Body of pancreas (tissue), 4 donors: Measurements from ENCODE around the gene HNRNPUL2. TPM values are rescaled to one million over a fixed set of nuclear protein-coding genes. Genes with fewer than 3 reads are reported as not detected.
"Not testable (repeated sequence)": the region's sequence is repeated elsewhere in the genome, so short reads cannot be mapped to it uniquely, and the experiment has no call there.

ENCODE experiments used
- ATAC-seq: fragments of 150-250 bp; one replicate; pipeline ENCODE4 v1.9.1; 2016
- DNase-seq, 4 donors: peaks; one replicate each; pipeline ENCODE4 v3.0.0-alpha.2; 2019
- H3K27ac ChIP-seq, 4 donors: fragments of 200-600 bp; sonication (generic); 1 replicate in 3 of 4; 2 replicates in 1 of 4; pipeline versions ENCODE4 v1.5.1 to v1.6.1; 2016 to 2019; ENCODE audit warnings: mild to moderate bottlenecking in 1 of 4, mixed read lengths in 1 of 4, moderate library complexity in 1 of 4
- H3K27me3 ChIP-seq, 2 donors: fragments of 200-600 bp; sonication (generic); one replicate each; pipeline ENCODE4 v1.6.0; 2016; ENCODE audit warnings: mild to moderate bottlenecking in 1 of 2
- H3K36me3 ChIP-seq, 2 donors: fragments of 200-600 bp; sonication (generic); replicated peaks in 1 of 2; 2 replicates each; pipeline ENCODE4 v1.5.1; 2016; ENCODE audit warnings: low read depth in 2 of 2; ENCODE audit not compliant: insufficient read depth in 1 of 2
- H3K4me1 ChIP-seq: fragments of 200-600 bp; sonication (generic); one replicate; pipeline ENCODE4 v1.6.0; 2016
- H3K4me3 ChIP-seq, 2 donors: fragments of 200-600 bp; sonication (generic); 1 replicate in 1 of 2; 2 replicates in 1 of 2; pipeline ENCODE4 v1.5.1; 2016 to 2019
- H3K9me3 ChIP-seq, 3 donors: fragments of 200-600 bp; sonication (generic); 1 replicate in 2 of 3; 2 replicates in 1 of 3; pipeline ENCODE4 v1.5.1; 2016
- POLR2A ChIP-seq, 3 donors: fragments of 450-650 bp; IDR thresholded peaks; one replicate each; pipeline ENCODE4 v1.6.1; 2016; ENCODE audit warnings: antibody characterized with exemption in 3 of 3, mild to moderate bottlenecking in 2 of 3
- WGBS, 2 donors: methylation state at CpG; one replicate each; pipeline ENCODE4 v1.1.5; 2017; 5-methylcytosine and 5-hydroxymethylcytosine counted together
- intact Hi-C: fragments of 100-400 bp; cut with DNase I; formaldehyde crosslinking; loops from one replicate; pipeline ENCODE4 v1.15.1; 2023
- total RNA-seq, 2 donors: library from RNA; depleted of rRNA; stranded (reverse); fragments of >200 nt; gene quantifications; one replicate each; pipeline ENCODE4 v1.1.0, GENCODE V29; 2016
- TF ChIP-seq, protein P1 (sequence below), 7 experiments: fragments of 450-650 bp in 4 of 7; fragments of 200-600 bp in 3 of 7; sonication (generic) in 3 of 7; IDR thresholded peaks; one replicate each; pipeline ENCODE4 v1.5.1; 2016 to 2019; ENCODE audit warnings: antibody characterized with exemption in 7 of 7

HNRNPUL2 gene
- total RNA-seq, 2 donors from 2014 or later = 19.1 to 20.5 TPM

DNA sequence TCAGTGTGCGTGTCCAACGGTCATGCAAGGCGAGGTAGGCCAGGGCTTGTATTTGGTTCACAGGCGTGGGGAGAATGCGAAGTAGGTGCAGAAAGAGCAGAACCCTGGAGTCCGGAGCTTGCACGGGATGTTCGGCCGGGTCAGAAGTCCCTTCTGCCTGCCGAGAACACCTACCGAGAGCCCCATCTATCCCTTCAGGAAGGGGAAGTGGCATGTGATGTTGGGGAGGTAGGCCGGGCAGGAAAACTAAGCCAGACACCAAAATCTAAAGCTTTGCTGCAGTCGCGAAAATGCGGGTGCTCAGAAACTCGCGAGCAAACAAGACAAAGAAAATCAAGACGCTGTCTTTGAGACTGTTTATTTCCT, 43.5 kb upstream of the HNRNPUL2 start:
- WGBS, 2 donors = 0 to 1% methylated on average over 18 of the region's 18 CpGs
- DNase-seq (peak; percentile 22 to 31 (median 24)), ATAC-seq (peak; percentile 2)
- Histone ChIP-seq H3K27me3 (no peaks in the 10 kb centered on the region), H3K9me3 (no peaks in the 10 kb centered on the region), H3K4me3 (peak overlapping the region in 1 of 2 donors; percentile 13), H3K27ac (peak overlapping the region; percentile 91 to 98 (median 98)), H3K36me3 (peaks cover 0 to 12% of the 10 kb centered on the region in 2 donors), H3K4me1 (peaks cover 39% of the 10 kb centered on the region)
- intact Hi-C loops = no loop called here
- no peak for TF ChIP-seq POLR2A (IDR thresholded peaks at IDR 0.05)
- TF ChIP-seq, protein P1, sequence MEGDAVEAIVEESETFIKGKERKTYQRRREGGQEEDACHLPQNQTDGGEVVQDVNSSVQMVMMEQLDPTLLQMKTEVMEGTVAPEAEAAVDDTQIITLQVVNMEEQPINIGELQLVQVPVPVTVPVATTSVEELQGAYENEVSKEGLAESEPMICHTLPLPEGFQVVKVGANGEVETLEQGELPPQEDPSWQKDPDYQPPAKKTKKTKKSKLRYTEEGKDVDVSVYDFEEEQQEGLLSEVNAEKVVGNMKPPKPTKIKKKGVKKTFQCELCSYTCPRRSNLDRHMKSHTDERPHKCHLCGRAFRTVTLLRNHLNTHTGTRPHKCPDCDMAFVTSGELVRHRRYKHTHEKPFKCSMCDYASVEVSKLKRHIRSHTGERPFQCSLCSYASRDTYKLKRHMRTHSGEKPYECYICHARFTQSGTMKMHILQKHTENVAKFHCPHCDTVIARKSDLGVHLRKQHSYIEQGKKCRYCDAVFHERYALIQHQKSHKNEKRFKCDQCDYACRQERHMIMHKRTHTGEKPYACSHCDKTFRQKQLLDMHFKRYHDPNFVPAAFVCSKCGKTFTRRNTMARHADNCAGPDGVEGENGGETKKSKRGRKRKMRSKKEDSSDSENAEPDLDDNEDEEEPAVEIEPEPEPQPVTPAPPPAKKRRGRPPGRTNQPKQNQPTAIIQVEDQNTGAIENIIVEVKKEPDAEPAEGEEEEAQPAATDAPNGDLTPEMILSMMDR (IDR thresholded peaks at IDR 0.05) = no peak

- intact Hi-C loops, H3K27me3 ChIP-seq, H3K36me3 ChIP-seq, DNase-seq, ATAC-seq, H3K4me3 ChIP-seq, H3K9me3 ChIP-seq: not testable (repeated sequence)
- Histone ChIP-seq H3K4me1 (peaks cover 10% of the 10 kb centered on the region), H3K27ac (peak overlapping the region in 3 of 4 donors; percentile 50 to 87 (median 77))
- WGBS, 2 donors = 27 to 29% methylated on average over 9 of the region's 9 CpGs
These were observed 33.6 kb upstream of the HNRNPUL2 start for GRCh38 chr11:62760867-62761227.

GRCh38 chr11:62757846-62758788, 30.9 kb upstream of the HNRNPUL2 start:
- ATAC-seq (no peak), DNase-seq (no peak)
- Histone ChIP-seq H3K27me3 (no peaks in the 10 kb centered on the region), H3K36me3 (no peaks in the 10 kb centered on the region), H3K9me3 (no peaks in the 10 kb centered on the region), H3K27ac (no peak overlapping the region), H3K4me1 (peaks cover 21% of the 10 kb centered on the region), H3K4me3 (no peak overlapping the region)
- WGBS, 2 donors = 68 to 70% methylated on average over 9 of the region's 9 CpGs
- no peak for TF ChIP-seq POLR2A (IDR thresholded peaks at IDR 0.05)
- TF ChIP-seq, protein P1 (IDR thresholded peaks at IDR 0.05) = no peak
- intact Hi-C loops = no loop called here

GRCh38 chr11:62755086-62755615, 27.9 kb upstream of the HNRNPUL2 start:
- ATAC-seq (no peak), DNase-seq (no peak)
- Histone ChIP-seq H3K36me3 (no peaks in the 10 kb centered on the region), H3K4me1 (peaks cover 40% of the 10 kb centered on the region), H3K27ac (no peak overlapping the region), H3K9me3 (no peaks in the 10 kb centered on the region), H3K4me3 (no peak overlapping the region), H3K27me3 (no peaks in the 10 kb centered on the region)
- intact Hi-C loops = no loop called here
- WGBS, 2 donors = 72% methylated on average over 9 to 10 of the region's 10 CpGs
- TF ChIP-seq, protein P1 (IDR thresholded peaks at IDR 0.05) = no peak
- no peak for TF ChIP-seq POLR2A (IDR thresholded peaks at IDR 0.05)

- H3K4me3 ChIP-seq = peak within 1 kb of the TSS; percentile 11 to 57
- H3K36me3 ChIP-seq = no peaks in the 10 kb centered on the region
- intact Hi-C loops = no loop called here
- peak; percentile 98 to 99 (median 98) for DNase-seq
- TF ChIP-seq, protein P1 (IDR thresholded peaks at IDR 0.05) = peak in 3 of 7 experiments; percentile 34 to 58 (median 36)
- peak; percentile 40 to 94 (median 83) for TF ChIP-seq POLR2A (IDR thresholded peaks at IDR 0.05)
- ATAC-seq = peak; percentile 96
- 0% methylated on average over 31 to 47 of the region's 47 CpGs for WGBS, 2 donors
- no peaks in the 10 kb centered on the region for H3K9me3 ChIP-seq
- peak within 1 kb of the TSS; percentile 82 to 98 (median 92) for H3K27ac ChIP-seq
- peaks cover 43% of the 10 kb centered on the region for H3K4me1 ChIP-seq
- no peaks in the 10 kb centered on the region for H3K27me3 ChIP-seq
These were observed 26.7 kb upstream of the HNRNPUL2 start, which contains the start of gene ZBTB3 for GRCh38 chr11:62753736-62754603. ZBTB3 (minus strand) TSS chr11:62754160; CDS start chr11:62753664, 496 bp downstream.
